Measurements from ENCODE around the gene SLC16A8.
"Not testable (repeated sequence)": the region's sequence is repeated elsewhere in the genome, so short reads cannot be mapped to it uniquely, and the experiment has no call there.

DNA sequence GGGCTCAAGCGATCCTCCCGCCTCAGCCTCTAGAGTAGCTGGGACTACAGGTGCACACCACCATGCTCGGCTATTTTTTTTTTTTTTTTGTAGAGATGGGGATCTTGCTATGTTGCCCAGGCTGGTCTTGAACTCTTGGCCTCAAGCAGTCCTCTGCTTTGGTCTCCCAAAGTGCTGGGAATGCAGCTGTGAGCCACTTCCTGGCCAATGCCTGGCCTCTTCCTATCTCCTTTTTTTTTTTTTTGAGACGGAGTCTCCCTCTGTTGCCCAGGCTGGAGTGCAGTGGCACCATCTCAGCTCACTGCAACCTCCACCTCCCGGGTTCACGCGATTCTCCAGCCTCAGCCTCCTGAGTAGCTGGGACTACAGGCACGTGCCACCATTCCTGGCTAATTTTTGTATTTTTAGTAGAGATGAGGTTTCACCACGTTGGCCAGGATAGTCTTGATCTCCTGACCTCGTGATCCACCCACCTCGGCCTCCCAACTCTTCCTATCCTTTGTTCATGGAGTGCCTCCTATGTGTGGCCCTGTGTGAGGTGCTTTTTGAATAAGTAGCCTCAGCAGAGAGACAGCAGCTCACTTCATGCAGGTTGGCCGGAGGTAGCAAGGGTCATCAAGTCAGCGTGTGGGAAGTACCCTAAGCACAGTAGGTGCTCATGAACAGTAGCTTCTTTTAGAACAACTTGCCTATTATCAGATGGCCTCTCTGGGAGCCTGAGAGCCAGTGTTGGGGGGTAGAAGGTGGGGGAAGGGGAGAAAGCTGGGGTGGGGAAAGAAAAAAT, 46.4 kb downstream of the SLC16A8 start:
- TF ChIP-seq, protein P1, sequence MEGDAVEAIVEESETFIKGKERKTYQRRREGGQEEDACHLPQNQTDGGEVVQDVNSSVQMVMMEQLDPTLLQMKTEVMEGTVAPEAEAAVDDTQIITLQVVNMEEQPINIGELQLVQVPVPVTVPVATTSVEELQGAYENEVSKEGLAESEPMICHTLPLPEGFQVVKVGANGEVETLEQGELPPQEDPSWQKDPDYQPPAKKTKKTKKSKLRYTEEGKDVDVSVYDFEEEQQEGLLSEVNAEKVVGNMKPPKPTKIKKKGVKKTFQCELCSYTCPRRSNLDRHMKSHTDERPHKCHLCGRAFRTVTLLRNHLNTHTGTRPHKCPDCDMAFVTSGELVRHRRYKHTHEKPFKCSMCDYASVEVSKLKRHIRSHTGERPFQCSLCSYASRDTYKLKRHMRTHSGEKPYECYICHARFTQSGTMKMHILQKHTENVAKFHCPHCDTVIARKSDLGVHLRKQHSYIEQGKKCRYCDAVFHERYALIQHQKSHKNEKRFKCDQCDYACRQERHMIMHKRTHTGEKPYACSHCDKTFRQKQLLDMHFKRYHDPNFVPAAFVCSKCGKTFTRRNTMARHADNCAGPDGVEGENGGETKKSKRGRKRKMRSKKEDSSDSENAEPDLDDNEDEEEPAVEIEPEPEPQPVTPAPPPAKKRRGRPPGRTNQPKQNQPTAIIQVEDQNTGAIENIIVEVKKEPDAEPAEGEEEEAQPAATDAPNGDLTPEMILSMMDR (IDR thresholded peaks at IDR 0.05), result not testable (repeated sequence)
- TF ChIP-seq POLR2AphosphoS5 (IDR thresholded peaks at IDR 0.05); POLR2A (IDR thresholded peaks at IDR 0.05; ENCODE audit: low read depth): not testable (repeated sequence)

All from esophagus muscularis mucosa (tissue), 3 donors.